Astrocyte (in vitro differentiated cells and primary cell): ENCODE results near the gene PSMG3. TPM values are rescaled to one million over a fixed set of nuclear protein-coding genes. Genes with fewer than 3 reads are reported as not detected.

Experiments
- DNase-seq: peaks from one replicate; pipeline ENCODE4 v3.0.0-alpha.2; 2010; ENCODE audit warnings: low read depth
- FAIRE-seq: peaks from 2 replicates; lab custom pipeline; 2011; peaks lifted over from hg19 to GRCh38; lab: Jason Lieb, UNC
- H2AFZ ChIP-seq: 2 replicates; pipeline ENCODE4 v1.6.0; 2012; ENCODE audit warnings: low read depth, low read length, inconsistent platforms
- H3K27ac ChIP-seq: 2 replicates; pipeline ENCODE4 v1.5.1; 2011; ENCODE audit warnings: low read depth, low read length, inconsistent platforms
- H3K27me3 ChIP-seq: 2 replicates; pipeline ENCODE4 v1.6.0; 2011; ENCODE audit warnings: low read length, inconsistent platforms; ENCODE audit not compliant: insufficient read depth
- H3K36me3 ChIP-seq: 2 replicates; pipeline ENCODE4 v1.5.1; 2011; ENCODE audit warnings: low read length, inconsistent platforms; ENCODE audit not compliant: insufficient read depth
- H3K4me1 ChIP-seq: 2 replicates; pipeline ENCODE4 v1.5.1; 2011; ENCODE audit warnings: low read length, inconsistent platforms; ENCODE audit not compliant: insufficient read depth
- H3K4me2 ChIP-seq: 2 replicates; pipeline ENCODE4 v1.6.0; 2012; ENCODE audit warnings: low read length, inconsistent platforms
- H3K4me3 ChIP-seq: 2 replicates; pipeline ENCODE4 v1.5.1; 2011; ENCODE audit warnings: low read depth, mild to moderate bottlenecking, low read length, inconsistent platforms; ENCODE audit not compliant: insufficient read depth
- H3K79me2 ChIP-seq: 2 replicates; pipeline ENCODE4 v1.6.0; 2012; ENCODE audit warnings: mild to moderate bottlenecking, low read length, inconsistent platforms; ENCODE audit not compliant: insufficient read depth
- H3K9ac ChIP-seq: 2 replicates; pipeline ENCODE4 v1.6.0; 2012; ENCODE audit warnings: mild to moderate bottlenecking, low read length, inconsistent platforms
- H3K9me3 ChIP-seq: 2 replicates; pipeline ENCODE4 v1.5.1; 2012; ENCODE audit warnings: low read depth, mild to moderate bottlenecking, low read length, inconsistent platforms; ENCODE audit not compliant: insufficient read depth
- H4K20me1 ChIP-seq: 2 replicates; pipeline ENCODE4 v1.6.0; 2012; ENCODE audit warnings: low read length, inconsistent platforms; ENCODE audit not compliant: insufficient read depth
- H3K27ac Mint-ChIP-seq: one replicate; pipeline ENCODE4 v1.8.0; 2021; ENCODE audit warnings: mild to moderate bottlenecking, mixed read lengths; ENCODE audit not compliant: unreplicated experiment
- H3K27me3 Mint-ChIP-seq: one replicate; pipeline ENCODE4 v1.8.0; 2021; ENCODE audit warnings: low read depth, mixed read lengths; ENCODE audit not compliant: unreplicated experiment
- H3K36me3 Mint-ChIP-seq: one replicate; pipeline ENCODE4 v1.8.0; 2021; ENCODE audit warnings: low read depth, mixed read lengths; ENCODE audit not compliant: unreplicated experiment
- H3K4me1 Mint-ChIP-seq: one replicate; pipeline ENCODE4 v1.8.0; 2021; ENCODE audit warnings: low read depth, mixed read lengths; ENCODE audit not compliant: unreplicated experiment
- H3K4me3 Mint-ChIP-seq: one replicate; pipeline ENCODE4 v1.8.0; 2021; ENCODE audit warnings: mild to moderate bottlenecking, moderate library complexity, mixed read lengths; ENCODE audit not compliant: unreplicated experiment
- H3K9me3 Mint-ChIP-seq: one replicate; pipeline ENCODE4 v1.8.0; 2021; ENCODE audit warnings: mild to moderate bottlenecking, mixed read lengths; ENCODE audit not compliant: unreplicated experiment
- CTCF ChIP-seq: IDR thresholded peaks from 2 replicates; pipeline ENCODE4 v1.5.1; 2011; ENCODE audit warnings: low read depth, mild to moderate bottlenecking, inconsistent platforms, low read length, moderate library complexity; ENCODE audit not compliant: insufficient read depth
- EZH2 ChIP-seq: IDR thresholded peaks from 2 replicates; pipeline ENCODE4 v1.6.1; 2012; ENCODE audit warnings: mild to moderate bottlenecking, low read length, inconsistent platforms; ENCODE audit not compliant: insufficient read depth
- total RNA-seq: library from RNA; stranded (reverse); gene quantifications from 2 replicates; pipeline ENCODE4 v1.2.1, GENCODE V29; 2021

The PSMG3 gene
- total RNA-seq, 1 donor from 2014 or later = 30.3 TPM

GRCh38 chr7:1529383-1530116 is 40.3 kb downstream of the PSMG3 start:
- TF ChIP-seq EZH2 (no peak), CTCF (no peak)
- H3K4me3 ChIP-seq = no peak overlapping the region
- Mint-ChIP-seq H3K27me3 (peaks cover 5% of the 10 kb centered on the region), H3K36me3 (no peaks in the 10 kb centered on the region), H3K4me1 (peaks cover 19% of the 10 kb centered on the region), H3K27ac (no peak overlapping the region), H3K9me3 (no peaks in the 10 kb centered on the region), H3K4me3 (peak overlapping the region; percentile 81)
- H3K9me3 ChIP-seq = no peaks in the 10 kb centered on the region
- peaks cover 24% of the 10 kb centered on the region for H3K79me2 ChIP-seq
- peaks cover 11% of the 10 kb centered on the region for H3K27me3 ChIP-seq
- H3K9ac ChIP-seq = peak overlapping the region; percentile 35
- no peaks in the 10 kb centered on the region for H3K36me3 ChIP-seq
- H3K27ac ChIP-seq = no peak overlapping the region
- H2AFZ ChIP-seq = no peak overlapping the region
- H4K20me1 ChIP-seq = peaks cover 20% of the 10 kb centered on the region
- FAIRE-seq (no peak), DNase-seq (no peak)
- peak overlapping the region; percentile 81 for H3K4me2 ChIP-seq
- peaks cover 36% of the 10 kb centered on the region for H3K4me1 ChIP-seq

- Histone ChIP-seq H3K27me3 (peaks cover 11% of the 10 kb centered on the region), H3K27ac (no peak overlapping the region), H3K4me2 (no peak overlapping the region), H3K9me3 (no peaks in the 10 kb centered on the region), H4K20me1 (peaks cover under 1% of the 10 kb centered on the region), H3K36me3 (no peaks in the 10 kb centered on the region), H3K4me1 (peaks cover 4% of the 10 kb centered on the region), H2AFZ (no peak overlapping the region), H3K9ac (no peak overlapping the region), H3K79me2 (peaks cover 2% of the 10 kb centered on the region), H3K4me3 (no peak overlapping the region)
- Mint-ChIP-seq H3K4me1 (no peaks in the 10 kb centered on the region), H3K9me3 (no peaks in the 10 kb centered on the region), H3K36me3 (no peaks in the 10 kb centered on the region), H3K4me3 (no peak overlapping the region), H3K27ac (no peak overlapping the region), H3K27me3 (peaks cover 14% of the 10 kb centered on the region)
- FAIRE-seq = no peak
- no peak for DNase-seq
- no peak for TF ChIP-seq CTCF
- TF ChIP-seq EZH2 = no peak
These were observed 43.5 kb downstream of the PSMG3 start for GRCh38 chr7:1526271-1526754.

- Mint-ChIP-seq H3K36me3 (peaks cover 5% of the 10 kb centered on the region), H3K27me3 (peaks cover 14% of the 10 kb centered on the region), H3K4me1 (peaks cover 3% of the 10 kb centered on the region), H3K9me3 (peaks cover under 1% of the 10 kb centered on the region), H3K27ac (no peak overlapping the region), H3K4me3 (no peak overlapping the region)
- no peaks in the 10 kb centered on the region for H3K9me3 ChIP-seq
- DNase-seq = no peak
- no peaks in the 10 kb centered on the region for H3K79me2 ChIP-seq
- TF ChIP-seq EZH2 = no peak
- no peak for TF ChIP-seq CTCF
- no peak overlapping the region for H3K4me3 ChIP-seq
- no peak overlapping the region for H3K9ac ChIP-seq
- no peaks in the 10 kb centered on the region for H4K20me1 ChIP-seq
- H3K4me2 ChIP-seq = no peak overlapping the region
- FAIRE-seq = no peak
- H3K36me3 ChIP-seq = no peaks in the 10 kb centered on the region
- H3K27me3 ChIP-seq = peaks cover 11% of the 10 kb centered on the region
- no peak overlapping the region for H2AFZ ChIP-seq
- H3K27ac ChIP-seq = no peak overlapping the region
- H3K4me1 ChIP-seq = peaks cover 8% of the 10 kb centered on the region
These were observed 44.4 kb downstream of the PSMG3 start for GRCh38 chr7:1525409-1525808.
